Purkinje cell (primary cell): Measurements from ENCODE around the gene SZRD1. TPM values are rescaled to one million over a fixed set of nuclear protein-coding genes. Genes with fewer than 3 reads are reported as not detected.

ENCODE experiments used
- polyA plus RNA-seq: library from polyadenylated mRNA; unstranded; fragments of >200 nt; fragmentation: Nextera tagmentation; gene quantifications from 2 replicates; pipeline ENCODE4 v1.2.1, GENCODE V29; 2014

Gene SZRD1
- 1.6 and 3.6 TPM in 2 replicates for polyA plus RNA-seq

DNA sequence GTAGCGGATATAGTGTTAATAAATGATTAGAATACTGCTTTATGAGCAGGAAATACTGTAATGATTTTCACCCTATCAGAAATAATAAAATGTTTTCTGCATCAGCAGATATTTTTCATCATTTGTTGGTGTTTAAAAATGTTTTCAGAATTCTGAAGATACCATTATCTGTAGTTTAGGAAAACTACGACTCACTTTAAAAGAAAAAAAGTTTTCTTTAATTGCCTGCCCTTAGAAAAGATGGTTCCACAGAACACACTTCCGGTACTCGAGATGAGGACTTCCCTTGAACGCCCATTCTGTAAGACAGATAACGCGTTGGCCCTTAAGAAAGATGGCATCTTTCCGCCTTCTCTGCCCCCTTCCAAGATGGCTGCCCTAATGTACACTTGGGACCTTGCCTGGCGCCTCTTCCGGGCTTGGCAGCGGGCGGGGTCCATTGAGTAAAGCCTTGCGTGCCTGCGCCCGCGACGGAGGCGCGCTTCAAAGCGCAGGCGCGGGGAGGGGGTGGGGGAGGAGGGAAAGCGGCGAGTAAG is at the start of gene SZRD1:
Gene SZRD1 (plus strand): TSS at position 521 of the 536 bp plus-strand sequence. CDS start 16 bp downstream, outside the sequence.

GRCh38 chr1:16351994-16352841 is 14.8 kb upstream of the SZRD1 start, which contains the start of gene FBXO42:
Gene FBXO42, minus strand, starts transcription at chr1:16352480. Its CDS starts 37,062 bp downstream, at chr1:16315418.

DNA sequence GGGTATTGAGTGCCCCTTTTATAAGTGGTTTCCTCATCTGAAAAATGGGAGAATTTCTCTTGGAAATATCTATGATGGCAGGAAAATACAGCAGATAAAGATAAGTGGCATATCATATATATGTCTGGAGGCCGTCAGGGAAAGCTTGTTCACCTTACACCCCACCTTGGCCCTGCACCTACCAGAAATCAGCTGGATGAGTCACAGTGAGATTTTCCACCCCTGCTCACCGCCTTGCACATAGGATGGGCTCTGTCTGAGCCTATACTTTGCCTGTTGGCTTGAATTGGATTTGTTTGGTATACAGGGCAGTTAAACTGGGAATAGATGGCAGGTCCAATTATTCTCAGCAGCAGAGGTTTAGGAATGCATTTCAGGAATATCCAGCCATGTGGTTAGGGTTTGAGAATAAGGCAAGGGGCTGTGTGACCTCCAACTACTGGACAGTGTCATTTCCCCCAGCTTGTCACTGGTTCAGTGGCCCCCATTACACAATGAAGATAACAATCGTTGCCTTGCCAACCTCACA is 70.0 kb downstream of the SZRD1 start, which contains the start of gene SPATA21:
Gene SPATA21 (minus strand): TSS at position 479 of the 529 bp plus-strand sequence. CDS start 6,053 bp downstream, outside the sequence.

GRCh38 chr1:16440470-16441281 is 73.6 kb downstream of the SZRD1 start, which contains the start of gene NECAP2:
Gene NECAP2, plus strand, starts transcription at chr1:16440724. Its CDS starts 38 bp downstream, at chr1:16440762.

Other genes with a start within 250 kb of the SZRD1 start
- 0.22 TPM in 1 of 2 replicates, not detected in the other for gene EPHA2, start 211.2 kb upstream of the SZRD1 start, polyA plus RNA-seq
- not detected in 2 replicates for gene ARHGEF19, start 154.6 kb upstream of the SZRD1 start, polyA plus RNA-seq
- 0.20 TPM in 1 of 2 replicates, not detected in the other for gene CPLANE2, start 130.1 kb upstream of the SZRD1 start, polyA plus RNA-seq
- 5.6 and 10.8 TPM in 2 replicates for gene FBXO42, start 14.8 kb upstream of the SZRD1 start, polyA plus RNA-seq
- gene SPATA21, start 70.2 kb downstream of the SZRD1 start, polyA plus RNA-seq = not detected in 2 replicates
- gene NECAP2, start 73.5 kb downstream of the SZRD1 start, polyA plus RNA-seq = 0.56 and 2.1 TPM in 2 replicates
- gene RNU1-1, start 147.0 kb downstream of the SZRD1 start, polyA plus RNA-seq = not detected in 2 replicates
- gene NBPF1, start 246.3 kb downstream of the SZRD1 start, polyA plus RNA-seq = 2.8 and 4.8 TPM in 2 replicates